ENCODE results near the gene MEIS3.

The MEIS3 gene

DNA sequence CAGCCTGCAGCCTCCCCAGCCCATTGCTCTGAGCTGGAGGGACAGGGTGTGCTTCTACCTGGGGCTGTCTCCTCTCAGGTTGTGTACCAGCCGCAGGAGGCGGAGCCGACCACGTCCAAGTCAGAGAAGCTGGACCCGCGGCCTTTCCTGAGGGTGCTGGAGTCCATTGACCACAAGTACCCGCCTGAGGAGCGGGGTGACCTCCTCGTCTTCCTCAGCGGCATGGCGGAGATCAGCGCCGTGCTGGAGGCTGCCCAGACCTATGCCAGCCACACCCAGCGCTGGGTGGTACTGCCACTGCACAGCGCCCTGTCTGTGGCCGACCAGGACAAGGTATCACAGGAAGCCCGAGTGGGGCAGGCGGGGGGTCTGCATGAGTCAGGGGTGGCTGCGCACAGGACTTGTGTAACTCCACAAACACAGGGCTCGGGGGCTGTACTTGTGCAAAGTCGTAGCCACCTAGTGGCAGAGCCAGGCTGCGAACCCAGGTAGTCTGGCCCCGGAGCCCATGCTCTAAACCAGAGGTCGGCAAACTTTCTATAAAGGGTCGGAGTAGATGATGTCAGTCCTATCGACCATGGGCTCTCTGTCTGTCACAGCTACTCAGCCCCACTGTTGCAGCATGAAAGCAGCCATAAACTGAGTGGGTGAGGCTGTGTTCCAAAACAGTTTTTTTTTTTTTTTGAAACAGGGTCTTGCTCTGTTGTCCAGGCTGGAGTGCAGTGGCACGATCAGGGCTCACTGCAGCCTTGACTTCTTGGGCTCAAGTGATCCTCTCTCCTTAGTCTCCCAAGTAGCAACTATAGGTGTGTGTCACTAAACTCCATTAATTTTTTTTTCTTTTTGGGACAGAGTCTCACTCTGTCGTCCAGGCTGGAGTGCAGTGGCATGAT is 61.3 kb downstream of the MEIS3 start:
- DNase-seq: no peak

DNA sequence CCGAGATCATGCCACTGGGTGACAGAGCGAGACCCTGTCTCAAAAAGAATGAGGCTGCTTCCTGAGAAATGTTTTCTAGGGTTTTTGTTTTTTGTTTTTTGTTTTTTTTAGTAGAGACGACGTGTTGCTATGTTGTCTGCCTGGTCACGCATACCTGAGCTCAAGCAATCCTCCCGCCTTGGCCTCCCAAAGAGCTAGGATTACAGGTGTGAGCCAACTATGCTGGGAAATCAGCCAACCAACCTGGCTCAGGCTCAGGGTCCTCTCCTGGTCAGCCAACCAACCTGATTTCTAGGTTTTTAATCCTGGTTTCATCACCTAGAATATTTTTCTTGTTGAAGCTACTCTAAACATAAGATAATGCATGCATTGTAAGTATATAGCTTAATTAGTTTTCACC is 62.4 kb downstream of the MEIS3 start:
- DNase-seq: no peak

- no peak for DNase-seq
Measured at GRCh38 chr19:47353307-47353712, 66.0 kb downstream of the MEIS3 start.
